Panc1 (cell line): ENCODE measurements around the gene TBX18. TPM values are rescaled to one million over a fixed set of nuclear protein-coding genes. Genes with fewer than 3 reads are reported as not detected.

ENCODE experiments used
- ATAC-seq: fragments of 200-7000 bp; cut with Tn5 transposase; 2 replicates; pipeline ENCODE4 v1.9.1; 2020; ENCODE audit warnings: mild to moderate bottlenecking, moderate library complexity
- BruUV-seq: library from RNA; stranded (reverse); fragments of 400-500 nt; replicated peaks from 2 replicates; lab custom pipeline; 2021; lab: Mats Ljungman, UMichigan
- CTCF ChIA-PET: fragments of 300-600 bp; sonication (Branson Sonifier 250); formaldehyde crosslinking; loops from one replicate; lab custom pipeline; 2022; ENCODE audit warnings: antibody characterized with exemption; lab: Charles Lee
- POLR2A ChIA-PET: fragments of 300-600 bp; sonication (Branson Sonifier 250); formaldehyde crosslinking; loops from one replicate; lab custom pipeline; 2022; ENCODE audit warnings: antibody characterized with exemption; lab: Charles Lee
- DNase-seq: peaks from one replicate; pipeline ENCODE4 v3.0.0-alpha.2; 2010; ENCODE audit warnings: low read depth, low spot score
- H3K27ac ChIP-seq: 2 replicates; pipeline ENCODE4 v1.5.1; 2011; ENCODE audit warnings: mild to moderate bottlenecking, low read length, inconsistent platforms
- H3K27me3 ChIP-seq: fragments of 200-500 bp; sonication (Bioruptor generic); 2 replicates; pipeline ENCODE4 v1.6.0; 2014; ENCODE audit warnings: low read length, inconsistent platforms; ENCODE audit not compliant: control insufficient read depth, insufficient read depth
- H3K36me3 ChIP-seq: fragments of 200-500 bp; sonication (Bioruptor generic); 2 replicates; pipeline ENCODE4 v1.5.1; 2014; ENCODE audit warnings: inconsistent platforms, mild to moderate bottlenecking, low read length, moderate library complexity; ENCODE audit not compliant: control insufficient read depth, insufficient read depth
- H3K4me1 ChIP-seq: 2 replicates; pipeline ENCODE4 v1.5.1; 2011; ENCODE audit warnings: inconsistent platforms, mild to moderate bottlenecking, low read length, moderate library complexity; ENCODE audit not compliant: control insufficient read depth, insufficient read depth
- H3K4me3 ChIP-seq, 2 experiments: 2 replicates each; pipeline ENCODE4 v1.5.1; 2011 to 2012; ENCODE audit warnings: low read depth in 2 of 2, low read length in 2 of 2, mild to moderate bottlenecking in 2 of 2, inconsistent platforms in 1 of 2, moderate library complexity in 1 of 2
- H3K9me3 ChIP-seq: fragments of 200-500 bp; sonication (Bioruptor generic); 2 replicates; pipeline ENCODE4 v1.5.1; 2014; ENCODE audit warnings: low read depth, mild to moderate bottlenecking, inconsistent platforms, low read length, moderate library complexity; ENCODE audit not compliant: control insufficient read depth, insufficient read depth
- CTCF ChIP-seq: fragments of 450-650 bp; IDR thresholded peaks from 2 replicates; pipeline ENCODE4 v1.5.1; 2017; ENCODE audit warnings: mild to moderate bottlenecking
- POLR2AphosphoS5 ChIP-seq: IDR thresholded peaks from 2 replicates; pipeline ENCODE4 v1.6.1; 2012; ENCODE audit warnings: mild to moderate bottlenecking, low read depth, low read length, moderate library complexity
- REST ChIP-seq, 2 experiments: IDR thresholded peaks; 2 replicates each; pipeline ENCODE4 v1.6.1; 2011 to 2012; ENCODE audit warnings: low read depth in 2 of 2, control low read depth in 1 of 2, low read length in 1 of 2, mild to moderate bottlenecking in 1 of 2, moderate library complexity in 1 of 2; ENCODE audit not compliant: insufficient read depth in 1 of 2
- SIN3A ChIP-seq: IDR thresholded peaks from 2 replicates; pipeline ENCODE4 v1.6.1; 2012; ENCODE audit warnings: low read depth, mild to moderate bottlenecking, low read length, moderate library complexity, borderline replicate concordance; ENCODE audit not compliant: insufficient read depth
- TCF7L2 ChIP-seq: IDR thresholded peaks from 2 replicates; pipeline ENCODE4 v1.6.1; 2011; ENCODE audit warnings: mild to moderate bottlenecking, low read depth, low read length, inconsistent platforms
- in situ Hi-C: cut with HindIII; loops from 2 replicates; pipeline ENCODE4 v1.10.0; 2016; ENCODE audit warnings: low sequenced_read_pairs, low pct_unique_long_range_greater_than_20kb
- intact Hi-C: fragments of 100-400 bp; cut with micrococcal nuclease; formaldehyde crosslinking; loops from one replicate; pipeline ENCODE4 v1.10.0; 2022; ENCODE audit not compliant: unreplicated experiment
- total RNA-seq: library from RNA; stranded (reverse); gene quantifications from one replicate; pipeline ENCODE4 v1.2.1, GENCODE V29; 2021; ENCODE audit not compliant: unreplicated experiment

Gene TBX18
- total RNA-seq, 1 experiment from 2014 or later = 10.1 TPM

GRCh38 chr6:84772428-84773132 is 8.2 kb upstream of the TBX18 start:
- no peak overlapping the region for H3K27ac ChIP-seq

More at GRCh38 chr6:84772428-84773132, 8.2 kb upstream of the TBX18 start:
- in situ Hi-C loops (no loop called here), intact Hi-C loops (loop anchor here (5.0 to 10.0 kb wide), 2 partner anchors 350 to 552 kb away; no protein-coding TSS in a partner anchor)
- no peak for DNase-seq
- no peak for TF ChIP-seq POLR2AphosphoS5
- no peak for TF ChIP-seq SIN3A
- TF ChIP-seq REST (IDR thresholded peaks at IDR 0.05; ENCODE audit: insufficient read depth in 1 of 2, low read depth in 2 of 2, low read length in 1 of 2) = no peak
- no peak for TF ChIP-seq CTCF
- TF ChIP-seq TCF7L2 = no peak
- Histone ChIP-seq H3K27me3 (peaks cover 40% of the 10 kb centered on the region), H3K4me3 (no peak overlapping the region), H3K36me3 (no peaks in the 10 kb centered on the region), H3K9me3 (no peaks in the 10 kb centered on the region), H3K4me1 (peaks cover 6% of the 10 kb centered on the region; the same call in 1 of the 2 replicates)
- no TSS peak for BruUV-seq
- ChIA-PET CTCF (interaction anchor here (0.6 kb wide), 1 partner anchor 13 kb away, joined by 3 read pairs; no protein-coding TSS in a partner anchor), POLR2A (no interaction called here)
- no peak for ATAC-seq
